ENCODE measurements around the gene ATG9A. TPM values are rescaled to one million over a fixed set of nuclear protein-coding genes. Genes with fewer than 3 reads are reported as not detected.

The ATG9A gene
- total RNA-seq, 1 donor from 2014 or later = 135 TPM

DNA sequence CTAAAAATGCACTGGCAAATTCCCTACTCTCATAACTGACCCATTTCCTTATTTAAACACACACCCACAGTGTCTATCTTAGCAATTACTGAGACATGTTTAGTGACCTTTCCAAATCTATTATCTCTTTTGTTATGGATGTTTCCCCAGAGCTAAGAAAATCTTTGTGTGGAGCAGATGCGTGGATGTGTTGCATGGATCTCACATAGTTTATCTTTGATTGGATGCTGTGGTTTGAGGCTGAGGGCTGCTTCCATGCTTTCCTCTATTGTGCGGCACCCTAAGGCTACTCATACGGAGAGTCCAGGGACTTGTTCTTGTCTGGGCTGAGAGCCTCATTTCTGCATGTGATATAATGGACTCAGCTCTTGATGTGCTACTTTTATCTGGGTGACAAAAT, 4.9 kb upstream of the ATG9A start:
- Histone ChIP-seq H3K4me1 (peaks cover 0 to 11% of the 10 kb centered on the region in 2 donors), H3K27ac (no peak overlapping the region), H3K36me3 (peaks cover 51 to 63% of the 10 kb centered on the region in 2 donors), H3K27me3 (no peaks in the 10 kb centered on the region), H3K9me3 (no peaks in the 10 kb centered on the region), H3K4me3 (no peak overlapping the region)
- TF ChIP-seq, protein P1, sequence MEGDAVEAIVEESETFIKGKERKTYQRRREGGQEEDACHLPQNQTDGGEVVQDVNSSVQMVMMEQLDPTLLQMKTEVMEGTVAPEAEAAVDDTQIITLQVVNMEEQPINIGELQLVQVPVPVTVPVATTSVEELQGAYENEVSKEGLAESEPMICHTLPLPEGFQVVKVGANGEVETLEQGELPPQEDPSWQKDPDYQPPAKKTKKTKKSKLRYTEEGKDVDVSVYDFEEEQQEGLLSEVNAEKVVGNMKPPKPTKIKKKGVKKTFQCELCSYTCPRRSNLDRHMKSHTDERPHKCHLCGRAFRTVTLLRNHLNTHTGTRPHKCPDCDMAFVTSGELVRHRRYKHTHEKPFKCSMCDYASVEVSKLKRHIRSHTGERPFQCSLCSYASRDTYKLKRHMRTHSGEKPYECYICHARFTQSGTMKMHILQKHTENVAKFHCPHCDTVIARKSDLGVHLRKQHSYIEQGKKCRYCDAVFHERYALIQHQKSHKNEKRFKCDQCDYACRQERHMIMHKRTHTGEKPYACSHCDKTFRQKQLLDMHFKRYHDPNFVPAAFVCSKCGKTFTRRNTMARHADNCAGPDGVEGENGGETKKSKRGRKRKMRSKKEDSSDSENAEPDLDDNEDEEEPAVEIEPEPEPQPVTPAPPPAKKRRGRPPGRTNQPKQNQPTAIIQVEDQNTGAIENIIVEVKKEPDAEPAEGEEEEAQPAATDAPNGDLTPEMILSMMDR (IDR thresholded peaks at IDR 0.05) = no peak
- DNase-seq (ENCODE audit: low spot score in 2 of 2) = no peak
- intact Hi-C loops (cut with DNase I) = no loop called here

DNA sequence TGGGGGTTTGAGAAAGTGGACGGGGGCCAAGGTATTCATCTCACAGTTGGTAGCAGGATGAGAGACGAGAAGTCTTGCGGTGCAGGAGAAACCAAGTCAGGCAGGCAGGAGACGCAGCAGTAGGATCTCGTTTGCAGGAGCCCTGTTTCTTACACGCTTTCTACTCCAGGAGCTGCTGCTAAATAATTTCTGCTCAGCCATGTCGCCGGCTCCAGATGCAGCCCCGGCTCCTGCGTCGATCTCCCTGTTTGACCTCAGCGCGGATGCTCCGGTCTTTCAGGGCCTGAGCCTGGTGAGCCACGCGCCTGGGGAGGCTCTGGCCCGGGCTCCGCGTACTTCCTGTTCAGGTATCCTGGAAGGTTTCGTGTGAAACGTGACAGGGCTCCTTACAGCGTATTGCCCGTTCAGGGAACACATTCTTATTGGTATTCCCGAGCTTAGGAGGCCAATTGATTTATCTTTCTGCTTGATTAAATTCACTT, 664 bp upstream of the ATG9A start:
- no peaks in the 10 kb centered on the region for H3K9me3 ChIP-seq
- H3K36me3 ChIP-seq = peaks cover 32 to 44% of the 10 kb centered on the region in 2 donors
- TF ChIP-seq, protein P1 (IDR thresholded peaks at IDR 0.05) = no peak
- peaks cover 4 to 23% of the 10 kb centered on the region in 2 donors for H3K4me1 ChIP-seq
- H3K27ac ChIP-seq = peak overlapping the region; percentile 93 to 97
- DNase-seq (ENCODE audit: low spot score in 2 of 2) = no peak
- intact Hi-C loops (cut with DNase I) = no loop called here
- peak overlapping the region; percentile 66 to 96 for H3K4me3 ChIP-seq
- no peaks in the 10 kb centered on the region for H3K27me3 ChIP-seq

DNA sequence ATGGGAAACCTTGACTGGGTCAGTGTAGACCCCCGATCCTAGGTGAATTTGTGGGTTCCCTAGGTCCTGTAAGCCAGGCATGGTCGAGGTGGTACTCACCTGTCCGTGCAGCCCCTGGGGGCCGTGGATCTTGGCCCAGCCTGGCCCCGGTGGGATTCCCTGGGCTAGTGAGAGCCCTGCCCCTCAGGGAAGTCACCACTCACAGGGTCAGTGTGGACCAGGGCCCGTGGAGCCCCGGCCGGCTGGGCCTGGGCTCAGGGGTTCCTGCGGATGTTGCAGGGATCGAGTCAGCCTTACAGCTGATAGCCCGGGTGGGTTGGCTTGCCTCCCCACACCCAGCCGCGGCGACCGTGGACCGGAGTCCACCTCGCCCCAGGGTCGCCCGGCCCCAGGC, 528 bp downstream of the ATG9A start:
- intact Hi-C loops (cut with DNase I) = loop anchor here (1.0 kb wide), 5 partner anchors 10 to 65 kb away; partner anchors contain the start of genes CNPPD1, GLB1L, STK16 and ZFAND2B
- TF ChIP-seq, protein P1 (IDR thresholded peaks at IDR 0.05) = no peak
- Histone ChIP-seq H3K9me3 (no peaks in the 10 kb centered on the region), H3K4me1 (peaks cover 4 to 23% of the 10 kb centered on the region in 2 donors), H3K4me3 (peak overlapping the region; percentile 66 to 96), H3K36me3 (peaks cover 32 to 44% of the 10 kb centered on the region in 2 donors), H3K27me3 (no peaks in the 10 kb centered on the region), H3K27ac (peak overlapping the region; percentile 93 to 97)
- no peak for DNase-seq (ENCODE audit: low spot score in 2 of 2)

DNA sequence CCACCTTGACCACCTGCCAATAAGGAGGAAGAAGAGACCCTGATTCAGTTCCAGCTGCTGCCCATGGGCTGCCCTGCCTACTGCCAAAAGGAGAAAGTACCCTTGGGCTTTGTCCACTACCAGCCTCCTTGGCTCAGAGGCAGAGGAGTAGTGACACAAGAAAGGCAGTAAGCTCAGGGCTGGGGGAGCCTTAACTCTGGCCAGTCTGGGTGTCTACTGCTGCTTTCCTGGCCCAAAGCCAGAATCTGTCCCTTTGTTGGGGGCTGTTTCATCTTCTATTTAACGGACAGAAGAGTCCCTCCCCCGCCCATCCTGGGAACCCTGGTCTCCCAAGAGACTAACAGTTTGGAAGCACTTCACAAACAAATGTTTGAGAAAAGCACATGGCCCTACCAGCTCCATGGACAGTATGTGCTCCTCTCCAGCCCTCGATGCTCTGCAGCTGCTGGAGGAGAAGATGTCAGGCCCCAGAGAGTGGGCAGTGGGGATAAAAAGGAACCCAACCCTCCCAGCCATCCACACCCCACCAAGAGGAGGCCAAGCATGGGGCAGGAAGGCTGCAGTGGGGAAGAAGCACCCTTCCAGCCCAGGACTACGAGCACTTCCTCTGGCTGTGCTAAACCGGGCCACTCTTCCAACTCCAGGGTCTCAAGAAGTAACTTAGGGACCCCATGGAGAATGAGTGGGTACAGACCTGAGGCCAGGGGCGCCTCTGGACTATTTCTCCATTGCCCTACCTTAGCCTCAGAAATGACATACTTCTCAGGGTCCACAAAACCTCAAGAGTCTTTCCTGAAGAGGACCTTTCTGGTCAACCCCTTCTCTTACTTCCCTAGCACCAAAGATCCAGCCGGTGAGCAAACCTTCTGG, 1.2 kb downstream of the ATG9A start:
- peak overlapping the region; percentile 93 to 97 for H3K27ac ChIP-seq
- intact Hi-C loops (cut with DNase I) = no loop called here
- H3K9me3 ChIP-seq = no peaks in the 10 kb centered on the region
- no peaks in the 10 kb centered on the region for H3K27me3 ChIP-seq
- peak overlapping the region; percentile 66 to 96 for H3K4me3 ChIP-seq
- peaks cover 4 to 23% of the 10 kb centered on the region in 2 donors for H3K4me1 ChIP-seq
- peaks cover 32 to 44% of the 10 kb centered on the region in 2 donors for H3K36me3 ChIP-seq
- TF ChIP-seq, protein P1 (IDR thresholded peaks at IDR 0.05) = no peak
- no peak for DNase-seq (ENCODE audit: low spot score in 2 of 2)

DNA sequence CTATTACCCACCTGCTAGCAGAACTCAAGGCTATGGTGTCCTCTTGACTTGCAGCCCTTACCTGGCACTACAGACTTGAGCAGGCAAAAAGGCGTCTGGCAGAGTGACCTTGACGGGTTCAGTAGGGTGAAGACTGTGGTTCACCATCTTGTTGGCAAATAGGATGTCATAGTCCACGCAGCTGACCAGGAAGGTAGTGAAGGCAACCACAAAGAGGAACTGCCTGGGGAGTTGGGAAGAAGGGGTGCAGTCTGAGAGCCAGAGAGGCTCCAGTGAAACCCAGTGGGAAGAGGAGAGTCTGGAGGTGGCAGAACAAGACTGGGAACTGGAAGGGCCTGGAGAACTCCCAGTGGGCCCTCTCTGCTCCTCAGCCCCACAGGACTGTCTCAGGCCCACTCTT, 4.1 kb downstream of the ATG9A start:
- TF ChIP-seq, protein P1 (IDR thresholded peaks at IDR 0.05) = no peak
- Histone ChIP-seq H3K36me3 (peaks cover 54 to 62% of the 10 kb centered on the region in 2 donors), H3K27ac (no peak overlapping the region), H3K27me3 (no peaks in the 10 kb centered on the region), H3K9me3 (no peaks in the 10 kb centered on the region), H3K4me1 (peaks cover 4 to 12% of the 10 kb centered on the region in 2 donors), H3K4me3 (no peak overlapping the region)
- intact Hi-C loops (cut with DNase I) = no loop called here
- no peak for DNase-seq (ENCODE audit: low spot score in 2 of 2)
